ENCODE data around the gene DUSP10.

DNA sequence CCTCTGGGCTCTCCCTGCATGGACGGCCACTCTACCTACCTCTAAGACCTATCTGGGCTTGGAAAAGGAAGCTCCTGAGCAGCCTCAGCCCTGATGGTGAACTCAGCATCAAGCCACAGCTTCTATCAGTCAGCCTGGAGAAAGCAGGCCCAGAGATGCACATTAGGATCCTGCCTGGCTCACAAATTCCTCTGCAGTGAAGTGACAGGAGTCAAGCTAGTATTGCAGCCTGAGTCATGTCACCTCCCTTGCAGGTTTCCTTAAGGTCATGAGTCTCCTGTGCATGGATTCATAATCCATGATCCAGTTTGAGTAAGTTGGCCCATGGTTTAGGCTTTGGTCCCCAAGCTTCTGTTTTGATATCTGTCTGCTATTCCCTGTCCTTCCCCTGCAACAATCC is 37.9 kb upstream of the DUSP10 start:
- no peak for TF ChIP-seq CTCF (IDR thresholded peaks at IDR 0.05)
- TF ChIP-seq POLR2A (IDR thresholded peaks at IDR 0.05), result no peak

All from stomach (tissue), 4 donors.